IMR-90 (cell line): ENCODE data around the gene ADGRL3. TPM values are rescaled to one million over a fixed set of nuclear protein-coding genes. Genes with fewer than 3 reads are reported as not detected.

Experiments used
- ATAC-seq: fragments of 200-7000 bp; cut with Tn5 transposase; 2 replicates; pipeline ENCODE4 v1.9.1; 2020; ENCODE audit warnings: low read depth, mild to moderate bottlenecking, moderate library complexity
- BruUV-seq: library from RNA; stranded (reverse); fragments of 400-500 nt; replicated peaks from 2 replicates; lab custom pipeline; 2021; lab: Mats Ljungman, UMichigan
- CTCF ChIA-PET: fragments of 300-600 bp; formaldehyde crosslinking; extraction: SDS; loops from one replicate; lab custom pipeline; 2021; ENCODE audit warnings: antibody characterized with exemption; lab: Yijun Ruan, JAX
- POLR2A ChIA-PET: fragments of 300-600 bp; sonication (Branson Sonifier 250); formaldehyde crosslinking; loops from one replicate; lab custom pipeline; 2022; ENCODE audit warnings: antibody characterized with exemption; ENCODE audit not compliant: unreplicated experiment; lab: Charles Lee
- DNase-seq: peaks from one replicate; pipeline ENCODE4 v3.0.0; 2013
- H2AFZ ChIP-seq: replicated peaks from 2 replicates; pipeline ENCODE3; 2013; ENCODE audit warnings: low read length, mild to moderate bottlenecking; ENCODE audit not compliant: poor library complexity
- H2AK5ac ChIP-seq: 2 replicates; pipeline ENCODE4 v1.6.1; 2013; ENCODE audit warnings: low read depth, low read length, inconsistent platforms
- H2AK9ac ChIP-seq: replicated peaks from 2 replicates; pipeline ENCODE3; 2013; ENCODE audit warnings: mild to moderate bottlenecking, low read depth, low read length, moderate library complexity; ENCODE audit not compliant: poor library complexity
- H2BK120ac ChIP-seq: 2 replicates; pipeline ENCODE4 v1.6.1; 2013; ENCODE audit warnings: low read depth, low read length, inconsistent platforms
- H2BK15ac ChIP-seq: 3 replicates; pipeline ENCODE4 v1.6.1; 2013; ENCODE audit warnings: low read depth, low read length, inconsistent platforms
- H2BK20ac ChIP-seq: 2 replicates; pipeline ENCODE4 v1.6.1; 2013; ENCODE audit warnings: low read depth, mild to moderate bottlenecking, inconsistent platforms, low read length, moderate library complexity
- H2BK5ac ChIP-seq: 2 replicates; pipeline ENCODE4 v1.6.1; 2013; ENCODE audit warnings: mild to moderate bottlenecking, low read depth, low read length, inconsistent platforms; ENCODE audit not compliant: poor library complexity, severe bottlenecking
- H3K14ac ChIP-seq: replicated peaks from 2 replicates; pipeline ENCODE4 v1.6.1; 2013; ENCODE audit warnings: low read depth, low read length, inconsistent platforms
- H3K18ac ChIP-seq: 2 replicates; pipeline ENCODE4 v1.6.1; 2013; ENCODE audit warnings: low read depth, low read length, control low read depth
- H3K23ac ChIP-seq: 2 replicates; pipeline ENCODE4 v1.6.1; 2013; ENCODE audit warnings: low read depth, low read length, inconsistent platforms
- H3K27ac ChIP-seq: 2 replicates; pipeline ENCODE4 v1.5.1; 2013; ENCODE audit warnings: mild to moderate bottlenecking, control low read depth, low read length; ENCODE audit not compliant: insufficient read depth
- H3K27me3 ChIP-seq: 2 replicates; pipeline ENCODE4 v1.6.1; 2013; ENCODE audit warnings: low read length; ENCODE audit not compliant: control insufficient read depth, insufficient read depth
- H3K36me3 ChIP-seq: 2 replicates; pipeline ENCODE4 v1.6.1; 2013; ENCODE audit warnings: low read length, mixed read lengths; ENCODE audit not compliant: control insufficient read depth, insufficient read depth
- H3K4ac ChIP-seq: 2 replicates; pipeline ENCODE4 v1.6.1; 2013; ENCODE audit warnings: low read depth, low read length, inconsistent platforms
- H3K4me1 ChIP-seq: 2 replicates; pipeline ENCODE4 v1.6.1; 2013; ENCODE audit warnings: low read length, mixed read lengths; ENCODE audit not compliant: control insufficient read depth, insufficient read depth
- H3K4me2 ChIP-seq: 2 replicates; pipeline ENCODE4 v1.6.1; 2013; ENCODE audit warnings: low read depth, mild to moderate bottlenecking, control low read depth, low read length, moderate library complexity
- H3K4me3 ChIP-seq: 2 replicates; pipeline ENCODE4 v1.5.1; 2013; ENCODE audit warnings: low read depth, mild to moderate bottlenecking, control low read depth, low read length, moderate library complexity; ENCODE audit not compliant: insufficient read depth
- H3K56ac ChIP-seq: 2 replicates; pipeline ENCODE4 v1.6.1; 2013; ENCODE audit warnings: low read length, inconsistent platforms; ENCODE audit not compliant: insufficient read depth; ENCODE audit errors: extremely low read depth
- H3K79me1 ChIP-seq, 2 experiments: 2 replicates each; pipeline ENCODE4 v1.6.1; 2013; ENCODE audit warnings: low read length in 2 of 2, inconsistent platforms in 1 of 2, low read depth in 1 of 2
- H3K9ac ChIP-seq: 2 replicates; pipeline ENCODE4 v1.6.1; 2013; ENCODE audit warnings: low read depth, low read length, control low read depth
- H3K9me1 ChIP-seq: 2 replicates; pipeline ENCODE4 v1.6.1; 2013; ENCODE audit warnings: low read length, inconsistent platforms; ENCODE audit not compliant: insufficient read depth
- H3K9me3 ChIP-seq: 2 replicates; pipeline ENCODE4 v1.6.1; 2013; ENCODE audit warnings: low read length; ENCODE audit not compliant: control insufficient read depth, insufficient read depth
- H4K20me1 ChIP-seq: 2 replicates; pipeline ENCODE4 v1.6.1; 2013; ENCODE audit warnings: low read length, inconsistent platforms; ENCODE audit not compliant: insufficient read depth
- H4K5ac ChIP-seq: 2 replicates; pipeline ENCODE4 v1.6.1; 2013; ENCODE audit warnings: mild to moderate bottlenecking, low read depth, low read length, control low read depth
- H4K8ac ChIP-seq, 2 experiments: 2 replicates each; pipeline ENCODE4 v1.6.1; 2013; ENCODE audit warnings: low read depth in 2 of 2, low read length in 2 of 2, control low read depth in 1 of 2, inconsistent platforms in 1 of 2
- H4K91ac ChIP-seq: 2 replicates; pipeline ENCODE4 v1.6.1; 2013; ENCODE audit warnings: low read depth, low read length, inconsistent platforms; ENCODE audit not compliant: insufficient read depth
- CEBPB ChIP-seq: IDR thresholded peaks from 2 replicates; pipeline ENCODE4 v1.6.1; 2012; ENCODE audit warnings: low read depth, low read length, improper control_type of control experiment
- RFX5 ChIP-seq: IDR thresholded peaks from 2 replicates; pipeline ENCODE4 v1.8.0; 2012; ENCODE audit warnings: low read depth, mild to moderate bottlenecking, low read length, moderate library complexity
- WGBS, 2 experiments: methylation state at CpG; one replicate each; pipeline versions ENCODE4 v1.1.5 to v1.1.7; 2013; ENCODE audit warnings: missing lambda C conversion rate in 2 of 2; ENCODE audit not compliant: insufficient read length in 1 of 2; ENCODE audit errors: extremely low coverage in 2 of 2; 5-methylcytosine and 5-hydroxymethylcytosine counted together
- dilution Hi-C: fragments of 300-500 bp; cut with HindIII; formaldehyde crosslinking; loops from one replicate; pipeline ENCODE4 v1.14.3; 2018; ENCODE audit warnings: low sequenced_read_pairs; ENCODE audit not compliant: unreplicated experiment
- in situ Hi-C: fragments of 300-500 bp; cut with MboI; formaldehyde crosslinking; loops from 3 replicates; pipeline ENCODE4 v1.14.3; 2019; ENCODE audit warnings: low sequenced_read_pairs, inconsistent platforms, mixed read lengths
- intact Hi-C: fragments of 100-400 bp; cut with micrococcal nuclease; formaldehyde crosslinking; loops from 2 replicates; pipeline ENCODE4 v1.10.0; 2022
- polyA plus RNA-seq, 3 experiments: library from polyadenylated mRNA; depleted of rRNA; stranded (reverse); fragments of >200 nt; gene quantifications; 2 replicates each; pipeline ENCODE4 v1.2.3, GENCODE V29; 2012; ENCODE audit warnings: low replicate concordance in 1 of 3
- total RNA-seq: library from RNA; depleted of rRNA; stranded (reverse); fragments of >200 nt; gene quantifications from 2 replicates; pipeline ENCODE4 v1.2.3, GENCODE V29; 2012

ADGRL3 gene
- total and polyA plus RNA-seq, 2 of the 4 experiments (the other 2 are of a cell fraction): 0.46 to 2.5 TPM

- Histone ChIP-seq H3K23ac (no peak overlapping the region), H3K4me1 (no peaks in the 10 kb centered on the region), H3K4ac (no peak overlapping the region), H3K79me1 (no peaks in the 10 kb centered on the region), H2BK15ac (no peak overlapping the region), H3K18ac (no peak overlapping the region), H2BK120ac (no peak overlapping the region), H3K9ac (no peak overlapping the region), H3K4me2 (no peak overlapping the region), H2BK20ac (no peak overlapping the region), H3K36me3 (no peaks in the 10 kb centered on the region), H3K9me1 (no peaks in the 10 kb centered on the region), H2AFZ (no peak overlapping the region), H3K4me3 (no peak overlapping the region), H4K8ac (no peak overlapping the region), H3K27me3 (no peaks in the 10 kb centered on the region), H2AK9ac (no peak overlapping the region), H3K9me3 (no peaks in the 10 kb centered on the region), H3K27ac (no peak overlapping the region), H2BK5ac (no peak overlapping the region), H4K20me1 (no peaks in the 10 kb centered on the region), H4K91ac (no peak overlapping the region), H4K5ac (no peak overlapping the region), H3K14ac (no peak overlapping the region), H2AK5ac (no peak overlapping the region), H3K56ac (no peak overlapping the region)
- no TSS peak for BruUV-seq
- CTCF ChIA-PET: no interaction called here
- ATAC-seq (no peak), DNase-seq (no peak)
- POLR2A ChIA-PET: no interaction called here
- TF ChIP-seq CEBPB (peak; percentile 14; the same call in 1 of the 2 replicates), RFX5 (no peak)
- dilution Hi-C loops (no loop called here), in situ Hi-C loops (no loop called here), intact Hi-C loops (no loop called here)
- WGBS, 2 experiments: no CpG with 5 or more reads among the region's 2 CpGs
These were observed 322.2 kb downstream of the ADGRL3 start for GRCh38 chr4:61522312-61522711.
